Measurements from ENCODE around the gene FARS2.

GRCh38 chr6:5513408-5513807, 252.1 kb downstream of the FARS2 start:
- TF ChIP-seq CTCF (IDR thresholded peaks at IDR 0.05), result no peak
- TF ChIP-seq POLR2AphosphoS5 (IDR thresholded peaks at IDR 0.05), result no peak
- TF ChIP-seq EP300 (IDR thresholded peaks at IDR 0.05), result no peak
- TF ChIP-seq POLR2A (IDR thresholded peaks at IDR 0.05), result no peak
